Measurements from ENCODE around the gene RLN3. TPM values are rescaled to one million over a fixed set of nuclear protein-coding genes. Genes with fewer than 3 reads are reported as not detected.

Gene RLN3, protein sequence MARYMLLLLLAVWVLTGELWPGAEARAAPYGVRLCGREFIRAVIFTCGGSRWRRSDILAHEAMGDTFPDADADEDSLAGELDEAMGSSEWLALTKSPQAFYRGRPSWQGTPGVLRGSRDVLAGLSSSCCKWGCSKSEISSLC
- not detected for polyA plus RNA-seq (2013, experiment 1 of 2)
- not detected for polyA plus RNA-seq (2013, experiment 2 of 2)

- WGBS, 2 experiments (ENCODE audit: insufficient coverage in 2 of 2) = 87 to 89% methylated on average over 19 to 24 of the region's 24 CpGs
- Histone ChIP-seq H3K9me3 (ENCODE audit: control insufficient read depth, low read length) (no peaks in the 10 kb centered on the region), H3K27ac (ENCODE audit: low read depth, low read length, severe bottlenecking) (no peak within 1 kb of the TSS), H3K4me1 (ENCODE audit: control insufficient read depth, insufficient read depth, low read length, poor library complexity, severe bottlenecking) (no peaks in the 10 kb centered on the region), H3K36me3 (ENCODE audit: control insufficient read depth, insufficient read depth, low read length) (no peaks in the 10 kb centered on the region), H3K4me3 (ENCODE audit: extremely low read depth, insufficient read depth, low read length, poor library complexity, severe bottlenecking) (no peak within 1 kb of the TSS)
These were observed at the start of gene RLN3 for GRCh38 chr19:14027856-14028450. Gene RLN3 (plus strand): TSS chr19:14028148. CDS start chr19:14028205, 57 bp downstream.

DNA sequence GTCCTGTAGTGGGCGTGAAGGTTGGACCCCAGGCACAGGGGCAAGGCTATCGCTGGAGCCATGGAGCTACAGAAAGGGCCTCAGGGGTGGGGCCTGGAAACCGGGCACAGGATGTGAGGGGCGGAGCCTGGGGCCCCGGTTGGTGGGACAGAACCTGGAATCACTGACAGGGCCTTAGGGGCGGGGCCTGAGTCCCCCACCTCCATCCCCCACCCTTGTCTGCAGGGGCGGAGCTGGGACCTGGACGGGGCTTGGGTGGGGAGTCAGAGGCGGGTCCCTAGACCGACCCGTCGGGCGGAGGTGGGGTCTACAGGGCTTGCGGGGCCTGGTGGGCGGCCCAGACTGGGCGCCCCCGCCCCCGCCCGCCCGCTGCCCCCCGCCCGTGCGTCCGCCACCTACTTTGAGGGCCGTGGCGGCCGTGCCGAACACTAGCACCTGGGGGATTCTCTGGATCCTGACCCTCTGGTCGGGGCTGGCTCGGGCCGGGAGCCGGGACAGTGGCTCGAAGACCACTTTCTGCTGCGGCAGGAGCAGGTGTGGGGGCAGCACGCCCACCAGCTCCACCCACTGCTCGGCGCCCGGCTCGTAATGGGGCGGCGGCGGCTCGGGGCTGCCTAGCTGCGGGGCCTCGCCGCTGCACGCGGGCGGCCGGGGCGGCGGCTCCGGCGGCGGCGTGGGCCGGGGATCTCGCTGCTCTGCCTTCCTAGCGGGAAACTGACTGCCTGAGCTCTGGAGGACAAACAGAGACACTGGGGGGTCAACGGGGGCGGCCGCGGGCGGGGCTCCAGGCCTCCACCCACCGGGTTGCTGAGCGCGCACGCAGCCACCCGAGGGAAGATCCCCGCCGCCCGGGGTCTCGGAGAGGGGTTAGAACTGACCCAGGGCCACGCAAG lies 49.4 kb upstream of the RLN3 start:
- peaks cover 22% of the 10 kb centered on the region for H3K36me3 ChIP-seq (ENCODE audit: control insufficient read depth, insufficient read depth, low read length)
- no peaks in the 10 kb centered on the region for H3K9me3 ChIP-seq (ENCODE audit: control insufficient read depth, low read length)
- H3K4me1 ChIP-seq (ENCODE audit: control insufficient read depth, insufficient read depth, low read length, poor library complexity, severe bottlenecking) = peaks cover 7% of the 10 kb centered on the region
- H3K4me3 ChIP-seq (ENCODE audit: extremely low read depth, insufficient read depth, low read length, poor library complexity, severe bottlenecking) = peak overlapping the region; percentile 33
- WGBS, 2 experiments (ENCODE audit: insufficient coverage in 2 of 2) = 7 to 8% methylated on average over 31 to 62 of the region's 74 CpGs
- no peak overlapping the region for H3K27ac ChIP-seq (ENCODE audit: low read depth, low read length, severe bottlenecking)

DNA sequence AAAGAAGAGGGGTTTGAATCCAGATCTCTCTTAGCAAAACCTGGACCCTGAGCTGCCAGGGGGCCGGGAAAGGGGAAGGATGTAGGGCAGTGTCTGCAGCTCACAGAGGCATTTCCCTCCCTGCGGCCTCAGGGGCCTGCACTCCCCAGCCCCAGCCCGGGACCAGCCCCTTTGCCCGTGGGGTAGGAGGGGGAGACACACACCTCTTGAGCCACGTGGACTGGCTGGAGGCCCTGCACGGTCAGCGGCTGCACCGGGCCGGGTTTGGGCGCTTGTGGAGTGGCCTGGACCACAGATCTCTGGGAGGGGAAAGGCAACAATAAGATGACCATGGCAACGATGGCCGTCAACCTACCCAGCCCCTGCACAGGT lies 48.7 kb upstream of the RLN3 start:
- Histone ChIP-seq H3K36me3 (ENCODE audit: control insufficient read depth, insufficient read depth, low read length) (peaks cover 17% of the 10 kb centered on the region), H3K9me3 (ENCODE audit: control insufficient read depth, low read length) (no peaks in the 10 kb centered on the region), H3K27ac (ENCODE audit: low read depth, low read length, severe bottlenecking) (no peak overlapping the region), H3K4me1 (ENCODE audit: control insufficient read depth, insufficient read depth, low read length, poor library complexity, severe bottlenecking) (peaks cover 7% of the 10 kb centered on the region), H3K4me3 (ENCODE audit: extremely low read depth, insufficient read depth, low read length, poor library complexity, severe bottlenecking) (peak overlapping the region; percentile 33)
- 42 to 48% methylated on average over 9 to 10 of the region's 12 CpGs for WGBS, 2 experiments (ENCODE audit: insufficient coverage in 2 of 2)

DNA sequence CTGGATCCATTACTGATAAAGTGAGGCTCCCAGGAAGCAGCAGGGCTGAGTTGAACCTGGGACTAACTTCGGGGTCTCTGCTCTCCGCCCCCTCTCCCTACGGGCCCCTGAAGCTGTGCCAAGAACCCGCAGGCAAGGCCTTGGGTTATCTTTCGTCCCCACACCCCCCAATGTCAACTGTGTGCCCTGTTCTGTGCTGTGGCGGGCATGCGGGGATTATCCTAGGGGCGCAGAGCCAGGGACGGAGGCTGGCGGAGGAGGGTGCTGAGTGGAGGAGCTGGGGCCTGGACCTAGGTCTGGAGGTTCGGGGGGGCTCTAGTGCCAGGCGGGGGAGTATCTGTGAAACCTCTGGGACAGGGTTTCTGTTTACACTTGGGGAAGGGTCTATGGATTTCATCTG lies 48.3 kb upstream of the RLN3 start:
- Histone ChIP-seq H3K4me1 (ENCODE audit: control insufficient read depth, insufficient read depth, low read length, poor library complexity, severe bottlenecking) (peaks cover 7% of the 10 kb centered on the region), H3K9me3 (ENCODE audit: control insufficient read depth, low read length) (no peaks in the 10 kb centered on the region), H3K4me3 (ENCODE audit: extremely low read depth, insufficient read depth, low read length, poor library complexity, severe bottlenecking) (no peak overlapping the region), H3K27ac (ENCODE audit: low read depth, low read length, severe bottlenecking) (no peak overlapping the region), H3K36me3 (ENCODE audit: control insufficient read depth, insufficient read depth, low read length) (peaks cover 17% of the 10 kb centered on the region)
- 91 to 93% methylated on average over 6 to 8 of the region's 12 CpGs for WGBS, 2 experiments (ENCODE audit: insufficient coverage in 2 of 2)

- Histone ChIP-seq H3K27ac (ENCODE audit: low read depth, low read length, severe bottlenecking) (no peak overlapping the region), H3K4me1 (ENCODE audit: control insufficient read depth, insufficient read depth, low read length, poor library complexity, severe bottlenecking) (peaks cover 7% of the 10 kb centered on the region), H3K36me3 (ENCODE audit: control insufficient read depth, insufficient read depth, low read length) (peaks cover 14% of the 10 kb centered on the region), H3K4me3 (ENCODE audit: extremely low read depth, insufficient read depth, low read length, poor library complexity, severe bottlenecking) (no peak overlapping the region), H3K9me3 (ENCODE audit: control insufficient read depth, low read length) (no peaks in the 10 kb centered on the region)
- WGBS, 2 experiments (ENCODE audit: insufficient coverage in 2 of 2) = 93 to 99% methylated on average over 7 to 14 of the region's 15 CpGs
These were observed 47.6 kb upstream of the RLN3 start for GRCh38 chr19:13980340-13980739.

- H3K9me3 ChIP-seq (ENCODE audit: control insufficient read depth, low read length) = no peaks in the 10 kb centered on the region
- 90% methylated on average over 2 of the region's 5 CpGs for WGBS, 2 experiments (ENCODE audit: insufficient coverage in 2 of 2)
- H3K4me1 ChIP-seq (ENCODE audit: control insufficient read depth, insufficient read depth, low read length, poor library complexity, severe bottlenecking) = peaks cover 14% of the 10 kb centered on the region
- peaks cover 9% of the 10 kb centered on the region for H3K36me3 ChIP-seq (ENCODE audit: control insufficient read depth, insufficient read depth, low read length)
- H3K4me3 ChIP-seq (ENCODE audit: extremely low read depth, insufficient read depth, low read length, poor library complexity, severe bottlenecking) = no peak overlapping the region
- H3K27ac ChIP-seq (ENCODE audit: low read depth, low read length, severe bottlenecking) = no peak overlapping the region
These were observed 46.9 kb upstream of the RLN3 start for GRCh38 chr19:13981021-13981420.

DNA sequence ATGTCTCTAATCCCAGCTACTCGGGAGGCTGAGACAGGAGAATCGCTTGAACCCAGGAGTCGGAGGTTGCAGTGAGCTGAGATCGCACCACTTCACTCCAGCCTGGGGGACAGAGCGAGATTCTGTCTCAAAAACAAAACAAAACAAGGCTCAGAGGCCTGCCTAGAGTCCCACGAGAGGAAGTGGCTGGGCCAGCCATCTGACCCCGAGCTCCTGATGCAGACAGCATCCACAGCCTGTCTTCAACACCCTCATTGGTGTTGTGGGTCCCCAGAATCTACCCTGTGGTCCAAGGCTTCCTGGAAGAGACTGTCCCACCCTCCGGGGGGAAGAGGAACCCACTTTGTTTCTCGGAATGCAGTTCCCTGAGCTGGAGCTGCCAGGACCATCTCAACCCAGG lies 46.5 kb upstream of the RLN3 start:
- peaks cover 18% of the 10 kb centered on the region for H3K4me1 ChIP-seq (ENCODE audit: control insufficient read depth, insufficient read depth, low read length, poor library complexity, severe bottlenecking)
- H3K27ac ChIP-seq (ENCODE audit: low read depth, low read length, severe bottlenecking) = no peak overlapping the region
- H3K4me3 ChIP-seq (ENCODE audit: extremely low read depth, insufficient read depth, low read length, poor library complexity, severe bottlenecking) = no peak overlapping the region
- peaks cover 9% of the 10 kb centered on the region for H3K36me3 ChIP-seq (ENCODE audit: control insufficient read depth, insufficient read depth, low read length)
- no peaks in the 10 kb centered on the region for H3K9me3 ChIP-seq (ENCODE audit: control insufficient read depth, low read length)
- WGBS, 2 experiments (ENCODE audit: insufficient coverage in 2 of 2) = 93 to 97% methylated on average over 8 of the region's 9 CpGs

DNA sequence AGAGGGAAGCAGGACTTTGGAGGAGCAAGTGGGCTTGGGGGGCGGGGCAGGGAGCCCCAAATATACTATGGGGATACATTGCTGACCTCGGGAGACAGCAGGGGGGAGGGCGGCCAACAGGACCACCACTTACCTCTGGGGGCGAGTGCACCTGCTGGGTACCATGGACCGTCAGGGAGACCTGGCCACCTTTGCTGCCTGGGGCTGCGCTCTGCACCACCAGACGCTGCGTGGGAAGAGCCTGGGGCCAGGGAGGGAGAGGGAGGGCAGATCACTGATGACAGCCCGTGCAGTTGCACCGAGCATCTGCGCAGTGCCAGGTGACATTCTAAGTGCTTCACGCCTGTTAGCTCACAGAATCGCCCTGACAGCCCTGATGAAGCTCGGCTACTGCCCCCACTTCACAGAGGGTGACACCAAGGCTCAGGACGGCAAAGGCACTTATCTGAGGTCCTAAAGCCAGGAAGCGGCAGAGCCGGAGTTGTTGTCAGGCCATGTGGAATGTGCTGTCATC lies 45.9 kb upstream of the RLN3 start:
- Histone ChIP-seq H3K4me1 (ENCODE audit: control insufficient read depth, insufficient read depth, low read length, poor library complexity, severe bottlenecking) (peaks cover 23% of the 10 kb centered on the region), H3K27ac (ENCODE audit: low read depth, low read length, severe bottlenecking) (no peak overlapping the region), H3K9me3 (ENCODE audit: control insufficient read depth, low read length) (no peaks in the 10 kb centered on the region), H3K36me3 (ENCODE audit: control insufficient read depth, insufficient read depth, low read length) (peaks cover 9% of the 10 kb centered on the region), H3K4me3 (ENCODE audit: extremely low read depth, insufficient read depth, low read length, poor library complexity, severe bottlenecking) (no peak overlapping the region)
- 94 to 97% methylated on average over 14 to 17 of the region's 17 CpGs for WGBS, 2 experiments (ENCODE audit: insufficient coverage in 2 of 2)

DNA sequence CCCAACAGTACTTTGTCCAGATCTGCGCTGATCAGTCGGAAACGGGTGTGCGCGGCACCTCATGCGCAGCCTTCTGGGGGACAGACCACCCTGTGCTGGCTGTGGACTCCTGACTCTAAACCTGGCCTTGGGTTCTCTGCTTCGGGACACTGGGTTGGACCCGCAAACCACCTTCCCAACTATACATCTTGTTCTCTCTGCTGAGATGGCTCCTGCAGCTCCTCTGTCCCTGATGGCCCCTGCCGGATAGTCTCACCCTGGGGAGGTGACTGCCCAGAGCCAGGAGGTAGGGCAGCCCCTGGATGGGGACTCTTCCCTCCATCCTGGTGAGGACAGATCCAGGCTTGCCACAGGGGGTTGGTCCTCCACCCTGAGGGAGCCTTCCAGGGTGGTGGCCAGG lies 45.2 kb upstream of the RLN3 start:
- Histone ChIP-seq H3K4me1 (ENCODE audit: control insufficient read depth, insufficient read depth, low read length, poor library complexity, severe bottlenecking) (peaks cover 30% of the 10 kb centered on the region), H3K9me3 (ENCODE audit: control insufficient read depth, low read length) (no peaks in the 10 kb centered on the region), H3K36me3 (ENCODE audit: control insufficient read depth, insufficient read depth, low read length) (peaks cover 9% of the 10 kb centered on the region), H3K27ac (ENCODE audit: low read depth, low read length, severe bottlenecking) (no peak overlapping the region), H3K4me3 (ENCODE audit: extremely low read depth, insufficient read depth, low read length, poor library complexity, severe bottlenecking) (no peak overlapping the region)
- 95 to 99% methylated on average over 8 to 9 of the region's 9 CpGs for WGBS, 2 experiments (ENCODE audit: insufficient coverage in 2 of 2)

DNA sequence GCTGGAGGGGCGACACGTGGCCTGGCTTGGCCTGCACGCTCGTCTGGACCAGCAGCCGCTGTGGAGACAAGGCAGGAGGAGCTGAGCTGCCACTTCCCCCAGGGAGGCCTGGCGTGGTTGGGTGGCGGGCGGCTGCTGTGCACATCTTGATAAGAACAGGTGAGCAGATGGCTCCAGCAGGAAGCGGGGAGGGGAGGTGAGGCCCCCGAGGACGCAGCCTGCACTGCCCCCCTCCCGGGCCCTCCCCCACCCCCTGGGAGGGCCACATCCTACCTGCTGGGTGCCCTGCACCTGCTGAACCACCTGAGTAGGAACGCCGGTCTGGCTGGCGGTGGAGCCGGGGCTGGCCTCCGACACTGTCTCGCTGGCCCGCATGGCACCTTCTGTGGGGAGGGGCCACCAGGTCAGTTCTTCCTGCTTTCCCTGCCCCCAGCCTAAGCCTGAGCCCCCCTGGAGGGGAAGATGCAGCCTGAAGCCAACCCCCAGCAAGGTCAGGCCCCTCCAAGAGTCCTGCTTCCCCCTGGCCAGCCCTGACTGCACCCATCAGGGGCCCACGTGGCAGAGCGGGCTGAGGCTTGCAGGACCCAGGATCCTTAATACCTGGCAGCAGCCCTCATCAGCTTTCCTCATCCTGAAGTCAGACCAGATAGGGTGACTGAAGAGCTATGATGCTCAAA lies 44.6 kb upstream of the RLN3 start:
- peaks cover 30% of the 10 kb centered on the region for H3K4me1 ChIP-seq (ENCODE audit: control insufficient read depth, insufficient read depth, low read length, poor library complexity, severe bottlenecking)
- H3K9me3 ChIP-seq (ENCODE audit: control insufficient read depth, low read length) = no peaks in the 10 kb centered on the region
- WGBS, 2 experiments (ENCODE audit: insufficient coverage in 2 of 2) = 94 to 95% methylated on average over 13 to 20 of the region's 21 CpGs
- H3K36me3 ChIP-seq (ENCODE audit: control insufficient read depth, insufficient read depth, low read length) = peaks cover 10% of the 10 kb centered on the region
- no peak overlapping the region for H3K4me3 ChIP-seq (ENCODE audit: extremely low read depth, insufficient read depth, low read length, poor library complexity, severe bottlenecking)
- no peak overlapping the region for H3K27ac ChIP-seq (ENCODE audit: low read depth, low read length, severe bottlenecking)

Data from mesodermal cell (in vitro differentiated cells).